Type B pancreatic cell (in vitro differentiated cells): Measurements from ENCODE around the gene PRKAA2. TPM values are rescaled to one million over a fixed set of nuclear protein-coding genes. Genes with fewer than 3 reads are reported as not detected.

ENCODE experiments used
- DNase-seq: peaks from one replicate; pipeline ENCODE4 v3.0.0; 2021; ENCODE audit warnings: mixed read lengths; ENCODE audit not compliant: unreplicated experiment; ENCODE audit errors: extremely low spot score
- H3K27ac Mint-ChIP-seq: 2 replicates; pipeline ENCODE4 v1.8.0; 2021; ENCODE audit warnings: mild to moderate bottlenecking, mixed read lengths
- H3K27me3 Mint-ChIP-seq: 2 replicates; pipeline ENCODE4 v1.8.0; 2021; ENCODE audit warnings: mixed read lengths
- H3K36me3 Mint-ChIP-seq: 2 replicates; pipeline ENCODE4 v1.8.0; 2021; ENCODE audit warnings: mixed read lengths
- H3K4me1 Mint-ChIP-seq: one replicate; pipeline ENCODE4 v1.8.0; 2021; ENCODE audit warnings: mixed read lengths; ENCODE audit not compliant: unreplicated experiment
- H3K4me3 Mint-ChIP-seq: 2 replicates; pipeline ENCODE4 v1.8.0; 2021; ENCODE audit warnings: mild to moderate bottlenecking, mixed read lengths
- H3K9me3 Mint-ChIP-seq: 2 replicates; pipeline ENCODE4 v1.8.0; 2021; ENCODE audit warnings: mixed read lengths
- CTCF ChIP-seq: fragments of 200-600 bp; sonication (generic); conservative IDR thresholded peaks from 2 replicates; pipeline ENCODE4 v1.5.0; 2021; ENCODE audit warnings: antibody characterized with exemption, mild to moderate bottlenecking
- total RNA-seq: library from RNA; stranded (reverse); gene quantifications from 2 replicates; pipeline ENCODE4 v1.2.1, GENCODE V29; 2021; ENCODE audit warnings: low replicate concordance

Gene PRKAA2
- total RNA-seq, 1 donor from 2014 or later: 6.4 TPM

- peaks cover 6% of the 10 kb centered on the region for H3K4me1 Mint-ChIP-seq
- no peak overlapping the region for H3K27ac Mint-ChIP-seq
- H3K36me3 Mint-ChIP-seq: no peaks in the 10 kb centered on the region
- H3K9me3 Mint-ChIP-seq: no peaks in the 10 kb centered on the region
- DNase-seq: no peak
- TF ChIP-seq CTCF: no peak
- H3K27me3 Mint-ChIP-seq: no peaks in the 10 kb centered on the region
- H3K4me3 Mint-ChIP-seq: no peak overlapping the region
Observed at GRCh38 chr1:56715156-56715555, 70.0 kb downstream of the PRKAA2 start.

DNA sequence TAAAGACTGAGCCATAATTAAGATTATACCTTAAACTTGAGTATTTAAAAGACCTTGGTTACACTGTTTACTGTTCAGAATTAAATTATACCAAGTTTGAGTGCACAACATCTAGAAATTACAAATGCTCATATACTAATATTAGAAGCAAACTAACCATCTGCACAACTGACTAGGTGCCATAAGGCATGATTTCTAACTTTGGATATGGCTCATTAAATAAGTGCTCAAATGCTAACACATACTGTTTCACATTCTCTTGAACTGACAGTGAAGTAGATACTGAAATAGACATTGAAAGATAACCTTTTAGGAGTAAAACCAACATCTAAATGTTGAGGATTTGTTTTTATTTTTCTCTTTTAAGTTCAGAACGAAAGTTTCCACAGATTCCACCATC lies 74.1 kb downstream of the PRKAA2 start:
- H3K4me3 Mint-ChIP-seq: no peak overlapping the region
- no peak for DNase-seq
- no peak overlapping the region for H3K27ac Mint-ChIP-seq
- TF ChIP-seq CTCF: no peak
- H3K9me3 Mint-ChIP-seq: no peaks in the 10 kb centered on the region
- H3K4me1 Mint-ChIP-seq: no peaks in the 10 kb centered on the region
- no peaks in the 10 kb centered on the region for H3K27me3 Mint-ChIP-seq
- H3K36me3 Mint-ChIP-seq: no peaks in the 10 kb centered on the region

DNA sequence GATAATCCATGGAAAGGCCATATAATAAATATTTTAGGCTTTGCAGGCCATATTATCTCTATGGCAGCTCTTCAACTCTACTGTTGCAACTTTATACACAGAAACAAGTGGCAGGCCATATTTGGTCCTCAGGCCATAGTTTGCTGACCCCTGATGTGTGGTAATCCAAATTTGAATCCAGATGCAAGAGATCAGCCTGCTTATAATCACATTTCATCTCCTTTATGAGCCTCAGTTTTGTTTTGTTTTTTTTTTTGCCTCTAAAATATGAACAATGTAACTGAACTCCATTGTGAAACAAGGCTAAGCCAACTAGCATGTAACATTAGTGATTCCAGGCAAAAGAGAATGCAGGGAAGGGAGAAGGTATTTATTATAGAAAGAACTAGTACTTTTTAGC lies 81.6 kb downstream of the PRKAA2 start:
- peaks cover 16% of the 10 kb centered on the region for H3K27me3 Mint-ChIP-seq
- no peaks in the 10 kb centered on the region for H3K9me3 Mint-ChIP-seq
- H3K4me1 Mint-ChIP-seq: no peaks in the 10 kb centered on the region
- H3K27ac Mint-ChIP-seq: no peak overlapping the region
- no peak for DNase-seq
- no peak overlapping the region for H3K4me3 Mint-ChIP-seq
- no peaks in the 10 kb centered on the region for H3K36me3 Mint-ChIP-seq
- TF ChIP-seq CTCF: no peak

- H3K27me3 Mint-ChIP-seq: peaks cover 28% of the 10 kb centered on the region
- H3K36me3 Mint-ChIP-seq: no peaks in the 10 kb centered on the region
- H3K9me3 Mint-ChIP-seq: no peaks in the 10 kb centered on the region
- no peak overlapping the region for H3K27ac Mint-ChIP-seq
- no peak overlapping the region for H3K4me3 Mint-ChIP-seq
- TF ChIP-seq CTCF: no peak
- no peaks in the 10 kb centered on the region for H3K4me1 Mint-ChIP-seq
- no peak for DNase-seq
Observed at GRCh38 chr1:56728964-56729363, 83.8 kb downstream of the PRKAA2 start.

GRCh38 chr1:56745231-56745630 lies 100.1 kb downstream of the PRKAA2 start:
- Mint-ChIP-seq H3K4me3 (no peak overlapping the region), H3K9me3 (no peaks in the 10 kb centered on the region), H3K27me3 (peaks cover 7% of the 10 kb centered on the region), H3K27ac (no peak overlapping the region), H3K4me1 (no peaks in the 10 kb centered on the region), H3K36me3 (no peaks in the 10 kb centered on the region)
- TF ChIP-seq CTCF: no peak
- no peak for DNase-seq

GRCh38 chr1:56754708-56755479 lies 109.8 kb downstream of the PRKAA2 start:
- no peak for TF ChIP-seq CTCF
- no peak for DNase-seq
- Mint-ChIP-seq H3K4me3 (no peak overlapping the region), H3K9me3 (no peaks in the 10 kb centered on the region), H3K27ac (no peak overlapping the region), H3K36me3 (no peaks in the 10 kb centered on the region), H3K27me3 (peaks cover 4% of the 10 kb centered on the region), H3K4me1 (no peaks in the 10 kb centered on the region)
